Testis (tissue), 5 donors: ENCODE results near the gene PAFAH2. TPM values are rescaled to one million over a fixed set of nuclear protein-coding genes. Genes with fewer than 3 reads are reported as not detected.

Experiments
- DNase-seq: peaks from one replicate; pipeline ENCODE4 v3.0.0-alpha.2; 2019
- H3K27ac ChIP-seq, 2 donors: fragments of 200-600 bp; sonication (generic); one replicate each; pipeline ENCODE4 v1.5.1; 2019
- H3K27me3 ChIP-seq: fragments of 200-600 bp; sonication (generic); one replicate; pipeline ENCODE4 v1.5.1; 2019
- H3K36me3 ChIP-seq: fragments of 200-600 bp; sonication (generic); one replicate; pipeline ENCODE4 v1.5.1; 2017; ENCODE audit warnings: low read depth; ENCODE audit errors: missing control alignments
- H3K4me1 ChIP-seq: fragments of 200-600 bp; sonication (generic); one replicate; pipeline ENCODE4 v1.5.1; 2019
- H3K4me3 ChIP-seq, 2 donors: fragments of 200-600 bp; sonication (generic); one replicate each; pipeline ENCODE4 v1.5.1; 2017 to 2019
- H3K9me3 ChIP-seq: fragments of 200-600 bp; sonication (generic); one replicate; pipeline ENCODE4 v1.5.1; 2017
- POLR2A ChIP-seq: fragments of 450-650 bp; IDR thresholded peaks from one replicate; pipeline ENCODE4 v1.6.1; 2017; ENCODE audit warnings: antibody characterized with exemption, mild to moderate bottlenecking, moderate library complexity
- WGBS, 2 donors: methylation state at CpG; one replicate each; pipeline ENCODE4 v1.1.5; 2018; 5-methylcytosine and 5-hydroxymethylcytosine counted together
- intact Hi-C: fragments of 100-400 bp; cut with DNase I; formaldehyde crosslinking; loops from one replicate; pipeline ENCODE4 v1.15.1; 2023; ENCODE audit warnings: low total_unique reads
- long read RNA-seq, 2 donors: transcript quantifications; one replicate each; lab custom pipeline, GENCODE V29; 2026
- polyA plus RNA-seq: library from polyadenylated mRNA; stranded (reverse); fragments of 350-450 nt; fragmentation: Illumina TruSeq; extraction: RNeasy Lipid Tissue Mini Kit (QIAGEN cat#74804); gene quantifications from one replicate; pipeline ENCODE4 v1.2.3, GENCODE V29; 2014; ENCODE audit warnings: low read depth, low replicate concordance; ENCODE audit not compliant: insufficient read depth
- total RNA-seq, 2 donors: library from RNA; depleted of rRNA; stranded (reverse); fragments of >200 nt; gene quantifications; one replicate each; pipeline ENCODE4 v1.2.3, GENCODE V29; 2016
- TF ChIP-seq, protein P1 (sequence below), 3 experiments: fragments of 450-650 bp in 2 of 3; fragments of 200-600 bp in 1 of 3; sonication (generic) in 1 of 3; IDR thresholded peaks; one replicate each; pipeline ENCODE4 v1.5.1; 2016 to 2019; ENCODE audit warnings: antibody characterized with exemption in 3 of 3, mild to moderate bottlenecking in 2 of 3, moderate library complexity in 1 of 3

Gene PAFAH2
- total RNA-seq = 10 to 100 TPM; 14.5 to 24.1 TPM
- polyA plus RNA-seq = 18.9 TPM
- long read RNA-seq, donor 1, partial matches to known transcripts = 0 of 1 reads
- long read RNA-seq, donor 1, other reads (novel, unspliced or antisense) = 0 of 1 reads
- long read RNA-seq, donor 2, partial matches to known transcripts = 0 of 3 reads
- long read RNA-seq, donor 2, other reads (novel, unspliced or antisense) = 0 of 3 reads

DNA sequence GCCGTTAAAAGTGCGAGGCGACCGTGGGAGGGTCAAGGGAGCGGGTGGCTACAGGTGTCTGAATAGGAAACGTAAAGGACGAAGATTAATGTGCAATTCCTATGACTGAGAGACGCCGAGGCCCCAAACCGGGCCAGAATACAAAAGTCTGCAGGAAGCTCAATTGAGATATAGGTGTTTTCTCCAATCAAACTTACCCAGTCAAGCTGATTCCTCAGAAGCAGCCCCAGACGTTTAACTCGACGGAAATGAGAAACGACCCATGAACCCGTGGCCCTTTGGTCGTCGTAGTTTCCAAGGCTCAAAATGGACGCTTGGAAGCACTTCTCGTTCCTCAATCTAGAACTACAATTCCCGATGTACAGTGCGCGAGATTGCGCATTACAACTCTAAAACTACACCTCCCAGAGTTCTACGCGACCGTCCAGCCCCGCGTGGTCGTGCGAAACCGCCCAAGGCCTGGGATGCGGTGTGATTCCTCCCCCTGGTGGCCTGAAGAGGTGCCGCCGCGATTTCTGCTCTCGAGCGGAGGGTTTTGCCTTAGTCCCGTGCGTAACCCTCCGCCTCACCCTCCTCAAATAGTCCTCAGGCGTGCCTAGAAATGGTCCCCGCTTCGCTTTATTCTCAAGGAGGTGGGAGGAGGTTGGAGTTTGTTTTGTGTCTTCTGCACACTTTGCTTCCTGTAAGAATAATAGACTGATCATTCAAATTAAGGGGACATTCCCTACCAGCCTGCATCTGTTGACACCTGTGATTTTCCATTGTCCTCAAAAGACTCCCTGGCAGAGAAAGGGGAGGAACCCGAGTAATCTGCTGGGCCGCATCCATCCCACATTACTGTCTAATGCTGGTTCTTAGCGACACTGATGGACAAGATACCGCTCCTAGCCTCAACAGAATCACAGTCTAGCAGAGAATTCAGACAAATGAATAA lies at the start of gene PAFAH2:
Gene PAFAH2, minus strand, starts transcription at position 236 of the 934 bp plus-strand sequence. CDS start 7,247 bp downstream, outside the sequence.
- peak; percentile 99 for DNase-seq
- WGBS, 2 donors = 1% methylated on average over 30 to 47 of the region's 47 CpGs
- Histone ChIP-seq H3K4me3 (peak within 1 kb of the TSS; percentile 61 to 70), H3K36me3 (no peaks in the 10 kb centered on the region), H3K9me3 (no peaks in the 10 kb centered on the region), H3K4me1 (peaks cover 28% of the 10 kb centered on the region), H3K27me3 (no peaks in the 10 kb centered on the region), H3K27ac (peak within 1 kb of the TSS; percentile 61 to 90)
- intact Hi-C loops = loop anchor here (5.0 kb wide), 1 partner anchor 101 kb away; no protein-coding TSS in a partner anchor
- TF ChIP-seq, protein P1, sequence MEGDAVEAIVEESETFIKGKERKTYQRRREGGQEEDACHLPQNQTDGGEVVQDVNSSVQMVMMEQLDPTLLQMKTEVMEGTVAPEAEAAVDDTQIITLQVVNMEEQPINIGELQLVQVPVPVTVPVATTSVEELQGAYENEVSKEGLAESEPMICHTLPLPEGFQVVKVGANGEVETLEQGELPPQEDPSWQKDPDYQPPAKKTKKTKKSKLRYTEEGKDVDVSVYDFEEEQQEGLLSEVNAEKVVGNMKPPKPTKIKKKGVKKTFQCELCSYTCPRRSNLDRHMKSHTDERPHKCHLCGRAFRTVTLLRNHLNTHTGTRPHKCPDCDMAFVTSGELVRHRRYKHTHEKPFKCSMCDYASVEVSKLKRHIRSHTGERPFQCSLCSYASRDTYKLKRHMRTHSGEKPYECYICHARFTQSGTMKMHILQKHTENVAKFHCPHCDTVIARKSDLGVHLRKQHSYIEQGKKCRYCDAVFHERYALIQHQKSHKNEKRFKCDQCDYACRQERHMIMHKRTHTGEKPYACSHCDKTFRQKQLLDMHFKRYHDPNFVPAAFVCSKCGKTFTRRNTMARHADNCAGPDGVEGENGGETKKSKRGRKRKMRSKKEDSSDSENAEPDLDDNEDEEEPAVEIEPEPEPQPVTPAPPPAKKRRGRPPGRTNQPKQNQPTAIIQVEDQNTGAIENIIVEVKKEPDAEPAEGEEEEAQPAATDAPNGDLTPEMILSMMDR (IDR thresholded peaks at IDR 0.05) = peak; percentile 92 to 100 (median 100)
- no peak for TF ChIP-seq POLR2A

DNA sequence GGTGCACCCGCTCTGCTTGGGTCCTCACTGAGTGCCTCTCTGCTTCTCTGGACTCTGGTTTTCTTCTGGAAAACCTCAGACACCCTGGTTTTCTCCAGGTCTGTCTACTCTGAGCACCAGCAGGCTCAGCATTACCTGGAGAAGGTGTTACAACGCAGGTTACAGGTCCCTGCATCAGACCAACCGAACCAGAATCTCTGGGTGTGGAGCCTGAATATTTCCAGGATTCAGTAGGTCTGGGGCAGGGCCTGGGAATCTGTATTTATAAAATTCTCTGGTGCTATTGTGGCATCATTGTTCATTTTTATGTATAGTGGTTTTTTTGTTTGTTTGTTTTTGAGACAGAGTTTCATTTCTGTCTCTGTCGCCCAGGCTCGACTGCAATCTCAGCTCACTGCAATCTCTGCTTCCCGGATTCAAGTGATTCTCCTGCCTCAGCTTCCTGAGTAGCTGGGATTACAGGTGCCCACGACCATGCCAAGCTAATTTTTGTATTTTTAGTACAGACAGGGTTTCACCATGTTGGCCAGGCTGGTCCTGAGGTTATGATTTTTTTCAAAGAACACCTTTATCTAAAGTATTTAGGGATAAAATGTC lies 49.5 kb upstream of the PAFAH2 start:
- no peaks in the 10 kb centered on the region for H3K9me3 ChIP-seq
- DNase-seq = no peak
- intact Hi-C loops = no loop called here
- H3K27me3 ChIP-seq = no peaks in the 10 kb centered on the region
- H3K4me3 ChIP-seq = no peak overlapping the region
- no peak for TF ChIP-seq POLR2A
- TF ChIP-seq, protein P1 (IDR thresholded peaks at IDR 0.05) = no peak
- no peak overlapping the region for H3K27ac ChIP-seq
- peaks cover 15% of the 10 kb centered on the region for H3K4me1 ChIP-seq
- no peaks in the 10 kb centered on the region for H3K36me3 ChIP-seq
- WGBS, 2 donors = 69 to 79% methylated on average over 7 of the region's 7 CpGs

DNA sequence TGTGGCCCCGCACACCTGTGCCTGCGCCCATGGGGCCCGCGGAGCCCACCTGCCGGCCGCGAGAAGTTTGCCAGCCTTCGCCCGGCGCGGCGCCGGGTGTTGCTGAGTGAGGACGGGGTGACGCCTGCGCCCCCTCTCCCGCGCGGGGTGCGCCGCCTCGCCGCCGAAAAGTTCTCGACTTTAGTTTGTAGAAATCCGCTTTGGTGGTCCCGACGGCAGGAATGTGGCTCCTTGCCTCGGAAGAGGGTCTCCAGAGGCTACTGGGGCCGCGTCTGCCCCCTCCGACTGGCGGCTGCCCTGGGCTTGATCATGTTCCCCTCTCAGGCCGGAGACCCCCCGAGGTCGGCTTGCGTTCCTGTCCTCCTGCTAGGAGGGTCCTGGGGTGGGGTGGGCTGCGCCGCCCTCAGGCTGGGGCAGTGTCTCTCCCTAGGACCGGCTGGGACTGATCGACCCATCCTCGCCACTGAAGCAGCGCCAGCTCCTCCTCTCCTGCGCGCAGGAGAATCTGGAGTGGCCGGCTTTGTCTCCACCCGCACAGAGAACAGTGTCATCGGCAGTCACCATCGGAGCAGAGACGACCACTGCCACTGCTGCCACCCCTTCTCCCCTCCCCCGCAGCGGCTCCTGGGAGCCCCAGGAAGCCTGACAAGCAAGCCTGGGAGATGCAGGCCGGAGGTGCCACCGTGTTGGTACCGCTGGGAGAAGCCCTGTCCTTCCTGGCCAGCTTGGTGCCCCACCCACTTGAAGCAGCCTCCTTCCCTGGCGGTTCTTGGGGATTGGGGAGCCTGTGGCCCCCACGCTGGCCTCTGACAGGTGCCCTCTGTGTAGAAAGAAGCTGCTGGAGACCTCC lies 48.6 kb upstream of the PAFAH2 start:
- TF ChIP-seq, protein P1 (IDR thresholded peaks at IDR 0.05) = no peak
- no peak for TF ChIP-seq POLR2A
- Histone ChIP-seq H3K27ac (no peak overlapping the region), H3K4me3 (peak overlapping the region; percentile 32 to 47), H3K9me3 (no peaks in the 10 kb centered on the region), H3K36me3 (no peaks in the 10 kb centered on the region), H3K4me1 (peaks cover 15% of the 10 kb centered on the region), H3K27me3 (no peaks in the 10 kb centered on the region)
- WGBS, 2 donors = 4% methylated on average over 46 of the region's 57 CpGs; no CpG with 5 or more reads in 1 of the 2 donors
- intact Hi-C loops = no loop called here
- no peak for DNase-seq

DNA sequence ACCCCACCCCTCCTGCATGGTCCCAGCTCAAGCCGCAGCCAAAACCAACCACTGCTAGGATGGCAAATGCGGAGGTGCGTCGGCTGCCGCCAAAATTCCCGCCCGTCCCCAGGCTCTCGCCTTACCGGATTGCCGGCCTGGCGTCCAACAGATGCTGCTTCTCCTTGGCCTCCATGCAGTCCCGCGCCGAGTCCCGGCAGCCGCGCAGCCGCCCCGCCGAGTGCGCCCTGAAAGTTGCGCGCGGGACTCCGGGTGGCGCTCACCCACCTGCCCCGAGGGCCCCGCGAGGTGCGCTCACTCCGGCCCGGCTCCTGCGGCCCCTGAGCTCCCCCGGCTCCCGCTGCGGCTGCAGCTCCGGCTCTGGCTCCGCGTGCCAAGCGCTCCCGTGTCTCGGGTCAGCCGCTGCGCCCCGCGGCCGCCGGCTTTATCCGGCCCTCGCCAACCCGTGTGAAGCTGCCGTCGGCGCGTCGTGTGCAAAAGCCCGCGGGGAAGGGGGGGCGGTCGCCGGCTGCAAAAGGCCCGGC lies 47.9 kb upstream of the PAFAH2 start, which contains the start of gene SLC30A2:
Gene SLC30A2, minus strand, starts transcription at position 397 of the 524 bp plus-strand sequence. Its CDS starts 222 bp downstream, at position 175.
- Histone ChIP-seq H3K4me1 (peaks cover 15% of the 10 kb centered on the region), H3K4me3 (peak within 1 kb of the TSS; percentile 32 to 47), H3K9me3 (no peaks in the 10 kb centered on the region), H3K27ac (no peak within 1 kb of the TSS), H3K27me3 (no peaks in the 10 kb centered on the region), H3K36me3 (no peaks in the 10 kb centered on the region)
- whole genome bisulfite sequencing, 2 donors = 0% methylated on average over 47 of the region's 62 CpGs; no CpG with 5 or more reads in 1 of the 2 donors
- intact Hi-C loops = no loop called here
- no peak for TF ChIP-seq POLR2A
- TF ChIP-seq, protein P1 (IDR thresholded peaks at IDR 0.05) = no peak
- no peak for DNase-seq
